HG02610 (cell line): ENCODE results near the gene EXOC1L.
A peak's percentile ranks its signal among the peaks of the same experiment; 100 is the strongest.
"Not testable (repeated sequence)": the region's sequence is repeated elsewhere in the genome, so short reads cannot be mapped to it uniquely, and the experiment has no call there.

ENCODE experiments used
- ATAC-seq: cut with Tn5 transposase; IDR thresholded peaks from one replicate; pipeline ENCODE4 v1.9.1; 2021; ENCODE audit warnings: mild to moderate bottlenecking, moderate library complexity; ENCODE audit not compliant: unreplicated experiment

The EXOC1L gene

DNA sequence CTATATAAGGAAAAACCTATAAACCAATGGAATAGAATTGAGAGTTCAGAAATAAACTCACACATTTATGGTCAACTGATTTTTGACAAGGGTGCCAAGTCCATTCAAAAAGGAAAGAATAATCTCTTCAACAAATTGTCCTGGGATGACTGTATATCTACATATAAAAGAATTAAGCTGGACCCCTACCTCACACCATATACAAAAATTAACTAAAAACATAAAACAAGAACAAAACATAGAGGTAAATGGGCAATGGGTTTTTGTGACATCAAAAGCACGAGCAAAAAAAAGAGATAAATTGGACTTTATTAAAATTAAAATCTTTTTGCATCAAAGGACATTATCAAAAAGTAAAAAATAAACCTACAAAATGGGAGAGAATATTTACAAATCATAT, 18.3 kb downstream of the EXOC1L start:
- no peak for ATAC-seq

DNA sequence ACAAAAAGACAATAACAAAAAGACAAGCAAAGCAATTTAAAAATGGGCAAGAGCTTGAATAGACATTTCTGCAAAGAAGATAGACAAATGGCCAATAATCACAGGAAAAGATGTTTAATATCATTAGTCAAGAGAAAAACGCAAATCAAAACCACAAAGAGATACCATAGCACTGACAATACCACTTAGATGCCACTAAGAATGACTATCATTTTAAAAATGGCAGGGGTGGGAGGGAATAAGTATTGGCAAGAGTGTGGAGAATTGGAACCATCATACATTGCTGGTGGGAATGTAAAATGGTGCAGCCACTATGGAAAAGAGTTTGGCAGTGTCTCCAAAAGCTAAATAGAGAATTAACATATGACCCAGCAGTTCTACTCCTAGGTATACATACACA, 18.8 kb downstream of the EXOC1L start:
- ATAC-seq, result no peak

DNA sequence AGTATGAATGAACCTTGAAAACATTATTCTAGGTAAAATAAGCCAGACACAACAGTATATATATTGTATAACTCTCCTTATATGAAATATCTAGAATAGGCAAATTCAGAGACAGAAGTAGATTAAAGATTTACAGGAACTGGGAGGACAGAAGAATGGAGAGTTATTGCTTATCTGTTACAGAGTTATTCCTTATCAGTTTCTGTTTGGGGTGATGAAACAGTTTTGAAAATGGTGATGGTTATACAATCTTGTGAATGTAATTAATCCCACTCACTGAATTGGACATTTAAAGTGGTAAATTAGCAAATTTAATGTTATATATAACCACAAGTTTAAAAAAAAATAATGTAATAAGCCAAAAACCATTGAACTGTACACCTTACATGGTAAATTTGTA, 19.4 kb downstream of the EXOC1L start:
- ATAC-seq, result no peak

DNA sequence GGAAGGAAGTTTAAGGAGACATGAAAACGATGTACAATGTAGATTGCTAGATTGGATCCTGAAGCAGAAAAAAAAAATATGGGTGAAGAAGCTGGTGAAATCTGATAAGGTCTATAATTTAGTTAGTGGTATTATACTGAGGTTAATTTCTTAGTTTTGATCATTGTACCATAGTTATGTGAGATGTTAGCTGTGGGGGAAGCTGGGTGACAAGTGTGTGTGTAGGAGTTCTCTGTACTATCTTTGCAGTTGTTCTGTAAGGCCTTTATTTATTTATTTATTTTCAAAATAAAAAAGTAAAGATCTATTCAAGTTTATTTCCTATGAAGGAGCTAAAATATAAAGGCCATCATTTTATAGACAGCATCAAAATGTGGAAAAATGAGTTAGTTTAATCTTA, 21.4 kb downstream of the EXOC1L start:
- no peak for ATAC-seq

DNA sequence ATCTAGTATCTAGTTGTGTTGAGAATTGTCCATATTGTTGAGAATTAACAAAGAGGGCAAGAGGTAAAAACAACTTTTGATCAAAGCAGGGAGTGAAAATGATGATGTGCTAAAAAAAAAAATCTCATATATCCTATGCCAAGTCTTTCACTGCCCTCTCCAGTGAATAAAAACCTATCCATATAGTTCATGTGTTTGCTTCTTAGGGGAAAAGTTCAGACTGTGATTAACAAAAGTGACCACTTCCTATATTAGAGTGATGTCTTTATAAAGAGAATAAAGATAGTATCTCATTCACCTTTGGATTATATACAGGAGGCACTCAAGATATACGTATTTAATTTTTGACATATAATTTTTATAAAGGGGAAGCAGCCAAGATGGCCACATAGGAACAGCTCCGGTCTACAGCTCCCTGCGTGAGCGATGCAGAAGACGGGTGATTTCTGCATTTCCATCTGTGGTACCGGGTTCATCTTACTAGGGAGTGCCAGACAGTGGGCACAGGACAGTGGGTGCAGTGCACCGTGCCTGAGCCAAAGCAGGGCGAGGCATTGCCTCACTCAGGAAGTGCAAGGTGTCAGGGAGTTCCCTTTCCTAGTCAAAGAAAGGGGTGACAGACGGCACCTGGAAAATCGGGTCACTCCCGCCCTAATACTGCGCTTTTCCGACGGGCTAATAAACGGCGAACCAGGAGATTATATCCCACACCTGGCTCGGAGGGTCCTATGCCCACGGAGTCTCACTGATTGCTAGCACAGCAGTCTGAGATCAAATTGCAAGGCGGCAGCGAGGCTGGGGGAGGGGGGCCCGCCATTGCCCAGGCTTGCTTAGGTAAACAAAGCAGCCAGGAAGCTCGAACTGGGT, 22.0 kb downstream of the EXOC1L start:
- ATAC-seq, result not testable (repeated sequence)

DNA sequence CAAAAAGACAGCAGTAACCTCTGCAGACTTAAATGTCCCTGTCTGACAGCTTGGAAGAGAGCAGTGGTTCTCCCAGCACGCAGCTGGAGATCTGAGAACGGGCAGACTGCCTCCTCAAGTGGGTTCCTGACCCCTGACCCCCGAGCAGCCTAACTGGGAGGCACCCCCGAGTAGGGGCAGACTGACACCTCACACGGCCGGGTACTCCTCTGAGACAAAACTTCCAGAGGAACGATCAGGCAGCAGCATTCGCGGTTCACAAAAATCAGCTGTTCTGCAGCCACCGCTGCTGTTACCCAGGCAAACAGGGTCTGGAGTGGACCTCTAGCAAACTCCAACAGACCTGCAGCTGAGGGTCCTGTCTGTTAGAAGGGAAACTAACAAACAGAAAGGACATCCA, 22.7 kb downstream of the EXOC1L start:
- not testable (repeated sequence) for ATAC-seq

DNA sequence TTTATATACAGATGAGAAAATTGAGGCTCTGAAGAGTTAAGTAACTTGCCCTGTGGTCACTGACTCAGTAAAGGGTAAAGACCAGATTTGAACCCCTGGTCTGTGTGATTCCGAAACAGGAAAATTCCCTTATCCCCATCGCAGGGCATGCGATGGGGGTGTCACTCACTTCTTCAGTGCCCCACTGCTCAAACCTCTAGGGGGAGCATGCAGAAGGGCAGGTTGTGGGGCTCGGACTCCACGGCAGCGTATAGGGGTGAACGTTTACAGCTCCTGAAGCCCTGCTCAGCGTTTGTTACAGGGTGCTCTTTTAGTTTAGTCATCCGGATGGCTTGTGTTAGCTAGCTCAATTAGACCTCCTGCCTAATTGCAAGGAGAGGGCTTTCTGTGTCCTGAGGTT, 30.1 kb downstream of the EXOC1L start:
- no peak for ATAC-seq

DNA sequence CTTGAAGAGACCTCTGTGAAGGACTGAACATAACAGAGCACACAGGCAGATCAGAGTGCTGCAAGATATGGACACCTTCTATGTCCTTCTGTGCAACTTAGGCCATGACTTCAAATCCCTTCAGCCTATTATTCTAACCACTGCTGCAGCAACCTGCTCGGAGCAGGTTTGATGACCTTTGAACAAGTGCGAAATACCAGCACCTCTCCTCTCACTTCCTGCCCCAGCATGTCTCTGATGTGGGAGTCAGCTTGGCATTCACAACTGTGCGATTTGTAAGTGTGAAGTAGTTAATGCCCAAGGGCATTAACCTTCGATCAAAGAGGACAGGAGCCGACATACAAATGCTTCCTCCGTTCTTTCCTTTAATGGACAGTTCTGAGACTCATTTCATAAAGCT, 32.3 kb downstream of the EXOC1L start:
- ATAC-seq, result no peak

DNA sequence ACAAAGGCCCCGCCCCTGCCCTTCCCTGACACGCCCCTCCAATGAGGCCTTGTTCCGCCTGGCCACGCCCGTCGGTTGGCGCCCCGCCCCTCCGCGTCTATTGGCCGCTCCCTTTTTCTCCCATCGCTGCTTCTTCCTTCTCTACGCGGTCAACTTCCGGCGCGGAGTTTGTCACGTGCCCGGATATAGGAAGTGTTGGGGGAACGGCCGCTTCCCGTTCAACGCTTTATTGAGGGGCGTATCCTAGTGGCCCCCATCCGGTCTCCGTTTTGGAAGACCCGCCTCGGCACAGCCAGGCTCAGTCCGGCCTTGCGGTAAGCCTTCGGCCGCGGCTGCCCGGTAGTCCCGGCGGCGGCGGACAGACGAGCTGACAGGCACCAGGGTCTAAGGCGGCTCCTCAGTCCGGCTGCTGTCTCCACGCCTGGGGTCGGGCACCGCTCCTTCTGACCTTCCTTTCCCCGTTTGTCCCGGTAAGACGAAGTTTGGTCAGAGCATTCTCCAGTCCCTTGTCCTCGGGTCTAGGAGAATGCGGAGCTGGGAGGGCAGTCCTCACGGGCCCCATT, 34.0 kb downstream of the EXOC1L start, which contains the start of gene EXOC1:
Gene EXOC1, plus strand, starts transcription at position 165 of the 563 bp plus-strand sequence. CDS start 4,676 bp downstream, outside the sequence.
- ATAC-seq, result peak; percentile 99

DNA sequence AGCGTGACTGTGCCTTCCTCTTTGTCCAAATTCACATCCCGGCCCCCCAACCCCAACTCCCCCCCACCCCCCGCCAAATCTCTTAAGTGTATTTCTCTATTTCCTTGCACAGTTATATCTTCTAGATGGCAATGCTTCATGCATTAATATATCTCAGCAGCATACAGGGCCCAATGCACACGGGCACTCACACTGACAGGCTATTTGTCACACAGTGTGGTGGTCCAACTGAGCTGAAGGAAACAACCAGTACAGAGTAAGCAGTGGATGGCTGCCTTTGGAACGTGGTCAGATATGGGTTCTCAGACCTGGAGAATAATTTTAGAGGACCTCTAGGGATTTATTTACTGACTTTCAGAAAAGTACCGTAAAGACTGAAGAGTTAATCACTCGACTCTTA, 34.5 kb downstream of the EXOC1L start:
- no peak for ATAC-seq

DNA sequence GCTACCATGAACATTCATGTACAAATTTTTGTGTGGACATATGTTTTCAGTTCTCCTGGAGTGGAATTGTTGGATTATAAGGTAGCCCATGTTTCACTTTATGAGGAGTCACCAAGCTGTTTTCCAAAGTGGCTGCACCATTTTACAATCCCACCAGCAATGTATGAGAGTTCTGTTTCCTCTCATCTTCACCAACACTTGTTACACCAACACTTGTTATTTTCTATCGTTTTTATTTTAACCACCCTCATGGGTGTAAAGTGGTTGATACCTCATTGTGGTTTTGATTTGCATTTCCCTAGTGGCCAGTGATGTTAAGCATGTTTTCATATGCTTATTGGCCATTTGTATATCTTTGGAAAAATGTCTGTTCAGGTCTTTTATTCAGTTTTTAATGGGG, 38.0 kb downstream of the EXOC1L start:
- ATAC-seq, result no peak

DNA sequence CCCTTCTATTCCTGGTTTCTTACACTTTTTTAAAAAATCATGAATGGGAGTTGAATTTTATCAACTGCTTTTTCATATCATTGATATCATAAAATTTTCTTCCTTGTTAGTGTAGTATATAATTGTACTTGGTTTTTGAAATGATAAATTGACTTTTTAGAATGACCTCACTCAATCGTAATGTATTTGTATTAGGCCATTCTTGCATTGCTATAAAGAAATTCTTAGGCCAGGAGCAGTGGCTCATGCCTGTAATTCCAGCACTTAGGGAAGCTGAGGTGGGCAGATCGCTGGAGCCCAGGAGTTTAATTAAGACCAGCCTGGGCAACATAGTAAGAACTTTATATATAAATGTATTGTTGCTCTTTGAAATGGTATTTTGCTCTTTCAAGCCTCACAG, 40.1 kb downstream of the EXOC1L start:
- ATAC-seq, result no peak

DNA sequence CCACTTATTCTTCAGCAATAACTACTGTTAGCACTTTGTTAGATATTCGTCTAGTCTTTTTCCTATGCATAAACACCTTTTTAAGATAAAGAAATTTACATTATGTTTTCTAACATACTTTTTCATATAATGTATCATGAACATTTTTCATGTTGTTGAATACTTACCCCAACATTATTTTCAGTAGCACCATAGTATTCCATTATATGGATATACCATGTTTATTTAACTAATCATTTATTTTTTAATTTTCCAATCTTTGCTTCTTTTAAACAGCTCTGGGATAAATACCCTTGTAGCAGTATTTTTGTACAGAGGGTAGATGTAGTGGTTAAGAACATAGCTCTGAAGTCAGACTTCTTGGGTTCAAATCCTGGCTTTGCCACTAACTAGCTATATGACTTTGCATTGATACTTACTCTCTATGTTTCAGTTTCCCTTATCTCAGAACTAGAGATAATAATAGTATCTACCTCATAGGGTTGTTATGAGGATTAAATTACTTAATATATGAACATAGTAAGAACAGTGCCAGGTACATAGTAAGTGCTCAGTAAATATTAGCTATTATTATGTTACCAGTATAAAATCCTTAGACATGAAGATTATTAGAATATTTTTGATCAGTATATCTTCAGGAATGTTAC, 45.1 kb downstream of the EXOC1L start:
- ATAC-seq, result no peak

DNA sequence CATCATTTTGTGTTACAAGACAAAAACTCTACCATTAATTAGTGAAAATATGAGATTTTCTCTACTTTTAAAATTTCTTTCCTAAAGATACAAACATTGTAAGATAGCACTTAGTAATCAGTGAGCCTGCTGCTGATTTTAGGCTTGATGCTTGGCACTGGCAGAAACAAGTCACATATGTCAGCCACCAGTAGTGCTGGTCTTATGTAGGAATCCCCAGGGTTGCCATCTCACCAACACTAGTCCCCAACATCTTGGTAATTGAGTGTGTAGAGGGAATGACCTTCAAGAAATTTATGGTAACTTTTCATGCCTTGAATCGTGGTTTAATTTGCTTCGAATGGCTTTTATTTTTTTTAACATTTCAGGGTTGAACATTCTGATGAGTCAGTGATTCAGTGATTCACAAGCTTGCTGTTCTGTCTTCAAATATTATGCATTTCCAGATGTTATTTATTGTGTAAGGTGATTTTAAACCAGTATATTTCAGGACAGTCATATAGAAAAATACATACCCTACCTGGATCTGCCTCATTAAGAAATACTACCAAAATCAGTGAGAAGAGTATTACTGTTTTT, 45.7 kb downstream of the EXOC1L start:
- no peak for ATAC-seq

DNA sequence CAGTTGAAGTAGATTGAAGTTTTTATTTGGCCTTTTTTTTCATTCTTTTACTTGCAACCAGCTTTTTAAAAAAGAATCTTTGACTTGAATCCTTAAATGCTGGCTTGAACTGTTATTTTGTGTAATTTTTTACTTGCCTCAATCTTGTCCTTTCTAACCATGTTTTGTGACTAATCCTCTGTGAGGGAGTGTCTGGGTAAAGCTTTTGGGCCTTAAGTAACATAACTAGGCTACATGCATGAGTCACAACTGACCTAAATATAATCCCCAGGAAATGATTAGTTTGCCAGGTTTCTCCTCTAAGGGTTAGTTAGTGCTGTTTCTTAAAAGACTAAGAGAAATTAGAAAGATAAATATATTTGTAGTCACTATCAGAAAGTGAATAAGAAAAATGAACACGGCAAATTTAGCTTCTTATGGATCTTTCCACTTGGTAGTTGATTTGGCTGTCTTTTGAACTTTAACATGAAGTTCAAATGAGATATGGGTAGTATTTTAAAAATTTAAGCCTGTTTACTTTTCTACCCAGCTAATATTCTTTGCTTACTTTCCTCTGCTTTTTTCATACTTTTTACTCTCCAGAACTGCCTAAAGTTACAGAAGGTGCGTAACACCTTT, 46.8 kb downstream of the EXOC1L start:
- peak; percentile 89 for ATAC-seq

DNA sequence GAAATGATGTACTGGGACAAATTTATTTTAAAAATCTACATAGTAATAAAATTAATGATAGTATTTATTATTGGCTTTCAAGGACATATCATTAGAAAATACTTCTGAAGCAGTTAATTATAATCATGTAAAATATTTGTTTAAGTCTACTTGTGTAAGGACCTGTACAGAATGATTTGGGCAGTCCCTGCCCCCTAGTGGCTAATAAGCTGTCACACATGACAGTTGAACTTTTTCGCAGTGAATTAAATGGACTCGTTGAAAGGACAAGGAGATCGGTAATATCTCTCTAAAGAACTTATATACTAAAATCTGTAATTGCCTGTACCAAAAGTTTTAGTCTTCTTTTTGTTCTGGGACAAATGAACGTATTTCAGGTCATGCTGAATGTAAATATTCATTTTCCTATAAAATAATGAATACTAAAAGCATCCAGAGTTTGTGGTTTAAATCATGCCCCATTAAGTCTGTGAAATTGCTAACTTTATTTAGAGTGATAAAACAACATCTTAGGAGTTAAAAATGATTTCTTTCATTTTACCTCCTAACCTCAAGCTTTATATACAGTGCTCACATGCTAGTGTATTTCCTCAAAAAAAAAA, 47.5 kb downstream of the EXOC1L start:
- ATAC-seq, result peak; percentile 82

DNA sequence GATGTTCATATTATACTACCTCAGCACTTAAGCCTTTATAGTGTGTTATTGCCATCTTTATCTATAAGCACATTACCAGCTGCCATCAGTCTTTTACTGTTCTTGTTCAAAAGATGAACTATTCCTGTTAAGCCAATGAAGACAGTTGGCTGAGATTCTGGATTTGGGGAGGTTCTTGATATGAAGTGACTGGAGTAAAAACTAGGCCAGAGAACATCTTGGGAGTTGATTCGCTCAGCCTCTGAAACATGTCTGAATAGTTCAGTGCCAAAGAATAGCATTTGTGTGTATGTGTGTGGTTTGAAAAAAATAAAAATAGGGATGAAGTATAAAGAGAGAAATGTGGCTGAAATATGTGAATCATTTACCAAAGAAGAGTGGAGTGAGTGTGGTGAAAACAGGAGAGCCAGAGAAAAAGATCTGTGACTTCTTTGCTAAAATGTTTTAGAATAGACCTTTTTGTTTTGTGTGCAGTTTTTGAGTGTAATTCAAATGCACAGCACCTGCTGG, 49.0 kb downstream of the EXOC1L start:
- ATAC-seq, result no peak

DNA sequence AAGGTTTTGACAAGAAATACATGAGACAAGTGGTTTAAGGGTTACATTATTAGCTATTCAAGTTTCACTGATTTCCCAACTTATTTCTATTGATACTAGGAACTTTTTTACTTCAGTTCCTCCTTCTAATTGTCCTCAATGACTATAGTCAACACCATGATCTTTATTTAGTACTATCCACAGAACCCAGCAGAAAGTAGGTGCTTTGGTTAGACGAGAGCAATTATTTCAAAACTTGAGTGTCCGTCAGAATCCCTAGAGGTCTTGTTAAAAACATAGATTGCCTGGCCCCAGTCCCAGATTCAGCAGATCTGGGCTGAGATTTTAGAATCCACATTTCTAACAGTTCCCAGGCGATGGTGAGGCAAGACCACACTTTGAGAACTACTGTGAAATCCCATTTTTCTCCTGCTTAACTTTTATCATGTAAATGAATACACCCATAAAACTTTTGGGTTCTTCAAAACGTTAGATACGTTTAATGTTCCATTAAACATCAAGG, 51.8 kb downstream of the EXOC1L start:
- ATAC-seq, result no peak

DNA sequence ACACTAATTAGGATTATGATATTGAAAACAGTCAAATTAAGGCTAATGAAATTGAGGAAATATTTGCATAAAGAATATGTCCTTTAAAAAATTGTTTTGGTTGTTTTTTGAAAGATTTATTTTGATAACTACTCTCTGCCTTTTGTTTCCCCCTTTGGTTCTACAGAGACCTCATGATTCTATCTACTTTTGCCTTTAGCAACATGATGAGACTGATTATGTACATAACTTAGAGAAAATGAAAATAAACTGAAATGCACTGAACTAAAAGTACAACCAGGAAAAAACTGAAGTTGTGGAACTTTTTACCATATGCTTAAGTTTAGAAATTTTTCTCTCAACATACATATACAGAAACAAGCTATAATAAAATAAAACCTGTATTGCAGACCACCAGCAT, 55.2 kb downstream of the EXOC1L start:
- ATAC-seq, result no peak

DNA sequence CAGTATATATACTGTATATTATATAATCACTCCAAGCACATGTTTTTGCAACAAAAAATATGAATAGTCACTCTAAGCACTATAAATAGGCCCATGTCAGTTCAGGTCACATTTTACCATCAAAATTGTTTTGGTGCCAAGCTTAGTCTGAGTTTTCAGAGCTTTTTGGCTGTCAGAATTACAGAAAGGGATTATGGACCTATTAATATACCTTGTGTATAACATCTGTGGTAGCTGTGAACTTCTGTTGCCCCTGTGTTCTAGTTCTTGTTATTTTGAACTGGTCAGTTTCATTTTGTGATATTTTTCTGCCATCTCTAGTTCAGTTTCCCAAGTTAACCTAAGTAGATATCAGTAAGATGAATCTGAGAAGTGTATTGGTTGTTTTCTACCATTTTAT, 56.8 kb downstream of the EXOC1L start:
- no peak for ATAC-seq
